ENCODE data around the gene ANK3.

GRCh38 chr10:60043561-60044241 lies 346.0 kb downstream of the ANK3 start:
- TF ChIP-seq ZBTB33 (IDR thresholded peaks at IDR 0.05; ENCODE audit: extremely low read depth, insufficient replicate concordance, low read length) (no peak), CTCF (IDR thresholded peaks at IDR 0.05 in 2 of 3, conservative IDR thresholded peaks at IDR 0.05 in 1 of 3; ENCODE audit: borderline replicate concordance in 1 of 3, insufficient read depth in 1 of 3, low read depth in 2 of 3, low read length in 2 of 3) (no peak), POLR2AphosphoS5 (IDR thresholded peaks at IDR 0.05; ENCODE audit: low read depth, low read length) (no peak), JUND (IDR thresholded peaks at IDR 0.05) (no peak), ZNF274 (IDR thresholded peaks at IDR 0.05; ENCODE audit: low read depth, low read length) (no peak), YY1 (IDR thresholded peaks at IDR 0.05; ENCODE audit: extremely low read depth, insufficient replicate concordance, low read depth, low read length) (no peak), POLR2A (IDR thresholded peaks at IDR 0.05; ENCODE audit: borderline replicate concordance, extremely low read depth, insufficient read depth, insufficient read length) (no peak)
